Activated CD4-positive, alpha-beta T cell treated with anti-CD3 and anti-CD28 coated beads for 36 hours (primary cell): ENCODE measurements around the gene PINLYP. TPM values are rescaled to one million over a fixed set of nuclear protein-coding genes. Genes with fewer than 3 reads are reported as not detected.

Experiments
- ATAC-seq: fragments of 200-7000 bp; cut with Tn5 transposase; one replicate; pipeline ENCODE4 v1.10.0; 2021; ENCODE audit warnings: mild to moderate bottlenecking, moderate library complexity
- CTCF ChIA-PET: fragments of 350-600 bp; sonication (Branson Sonifier 250); formaldehyde crosslinking; loops from one replicate; lab custom pipeline; 2021; ENCODE audit warnings: antibody characterized with exemption; lab: Charles Lee
- POLR2A ChIA-PET: fragments of 350-600 bp; sonication (Branson Sonifier 250); formaldehyde crosslinking; loops from one replicate; lab custom pipeline; 2021; ENCODE audit warnings: antibody characterized with exemption, inconsistent platforms; lab: Charles Lee
- DNase-seq: peaks from one replicate; pipeline ENCODE4 v3.0.0-alpha.2; 2020
- H3K27ac Mint-ChIP-seq: one replicate; pipeline ENCODE4 v1.8.0; 2021; ENCODE audit warnings: mixed read lengths
- H3K27me3 Mint-ChIP-seq: one replicate; pipeline ENCODE4 v1.8.0; 2021; ENCODE audit warnings: mixed read lengths
- H3K36me3 Mint-ChIP-seq: one replicate; pipeline ENCODE4 v1.8.0; 2021; ENCODE audit warnings: low read depth, mixed read lengths
- H3K4me1 Mint-ChIP-seq: one replicate; pipeline ENCODE4 v1.8.0; 2021; ENCODE audit warnings: mixed read lengths
- H3K4me3 Mint-ChIP-seq: one replicate; pipeline ENCODE4 v1.8.0; 2021; ENCODE audit warnings: mild to moderate bottlenecking, moderate library complexity, mixed read lengths
- H3K9me3 Mint-ChIP-seq: one replicate; pipeline ENCODE4 v1.8.0; 2021; ENCODE audit warnings: low read depth, mixed read lengths
- intact Hi-C, 2 experiments: fragments of 100-400 bp; cut with DNase I in 1 of 2; cut with micrococcal nuclease in 1 of 2; formaldehyde crosslinking; loops; one replicate each; pipeline versions ENCODE4 v1.14.2 to v1.15.1; 2022 to 2024; cut with DNase I, micrococcal nuclease
- total RNA-seq, 2 experiments: library from RNA; stranded (reverse); gene quantifications; one replicate each; pipeline ENCODE4 v1.2.3, GENCODE V29; 2021

The PINLYP gene
- total RNA-seq, 2 experiments from 2014 or later, result 3.5 to 3.6 TPM

DNA sequence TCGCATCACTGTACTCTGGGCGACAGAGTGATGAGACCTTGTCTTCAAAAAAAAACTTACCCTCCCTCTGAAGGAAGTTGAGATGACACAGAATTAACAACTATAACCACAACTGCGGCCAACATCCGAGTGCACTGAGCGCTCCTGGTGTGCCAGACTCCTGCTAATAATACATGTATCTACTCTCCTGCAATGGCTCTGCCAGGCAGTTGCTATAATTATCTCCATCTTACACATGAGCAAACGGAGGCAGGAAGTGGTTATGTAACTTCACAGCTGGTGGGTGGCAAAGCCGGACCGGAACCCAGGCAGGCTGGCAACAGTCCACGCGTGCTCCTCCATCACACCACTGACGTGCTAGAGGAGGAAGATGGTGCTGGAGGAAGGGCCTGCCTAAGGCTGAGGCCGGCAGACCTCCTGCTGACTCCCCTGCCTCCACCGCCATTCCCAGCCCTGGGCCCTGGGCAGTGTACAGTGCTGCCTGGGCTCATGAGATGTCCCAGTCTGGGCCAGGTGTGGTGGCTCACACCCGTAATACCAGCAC, 12.8 kb upstream of the PINLYP start:
- ATAC-seq, result peak; percentile 90
- H3K36me3 Mint-ChIP-seq, result peaks cover 27% of the 10 kb centered on the region
- CTCF ChIA-PET, result interaction anchor here (0.7 to 1.5 kb wide), 2 partner anchors 32 kb away, joined by 3 to 4 read pairs; no protein-coding TSS in a partner anchor
- no peaks in the 10 kb centered on the region for H3K27me3 Mint-ChIP-seq
- DNase-seq, result peak; percentile 82
- POLR2A ChIA-PET, result interaction anchor here (1.0 kb wide), 1 partner anchor 33 kb away, joined by 4 read pairs; the partner anchor contains the start of gene IRGQ
- no peaks in the 10 kb centered on the region for H3K9me3 Mint-ChIP-seq
- no peak overlapping the region for H3K4me3 Mint-ChIP-seq
- intact Hi-C loops, result loop anchor here (1.0 to 2.0 kb wide), 4 partner anchors 13 to 36 kb away; partner anchors contain the start of genes ETHE1 (in 2 of the 2), IRGQ (in 1 of the 2), PINLYP (in 1 of the 2) and XRCC1 (in 1 of the 2)
- peaks cover 46% of the 10 kb centered on the region for H3K4me1 Mint-ChIP-seq
- peak overlapping the region; percentile 94 for H3K27ac Mint-ChIP-seq

DNA sequence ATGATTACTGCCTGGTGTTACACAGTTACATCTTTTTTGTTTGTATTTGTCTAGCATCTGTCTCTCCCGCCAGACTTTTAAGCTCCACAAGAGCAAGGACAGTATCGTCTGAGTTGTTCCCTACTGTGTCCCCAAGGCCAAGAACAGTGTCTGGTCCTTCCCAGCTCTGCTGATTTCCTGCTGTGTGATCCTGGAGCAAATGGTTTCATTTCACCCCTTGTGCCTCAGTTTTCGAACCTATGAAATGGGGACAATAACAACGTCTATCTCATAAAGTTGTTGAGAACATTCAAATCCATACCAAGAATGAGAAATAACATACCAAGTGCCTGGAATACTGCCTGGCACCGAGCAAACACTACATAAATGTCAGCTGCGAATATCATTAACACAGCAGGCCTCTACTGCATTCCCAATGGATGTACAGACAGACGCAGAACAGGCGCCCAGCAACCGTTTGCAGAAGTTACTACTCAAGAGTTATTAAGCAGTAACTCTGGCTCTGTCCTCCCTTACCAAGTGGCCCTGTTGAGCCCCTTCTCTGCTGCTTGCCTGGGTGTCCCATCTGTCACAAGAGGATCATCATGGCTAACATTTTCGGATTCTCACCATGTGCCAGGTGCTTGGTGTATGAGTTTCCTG, 11.7 kb upstream of the PINLYP start:
- ChIA-PET POLR2A (interaction anchor here (1.5 kb wide), 1 partner anchor 32 kb away, joined by 9 read pairs; the partner anchor contains the start of gene IRGQ), CTCF (interaction anchor here (1.2 to 1.5 kb wide), 2 partner anchors 9 to 31 kb away, joined by 4 read pairs; no protein-coding TSS in a partner anchor)
- ATAC-seq (no peak), DNase-seq (no peak)
- Mint-ChIP-seq H3K4me3 (no peak overlapping the region), H3K36me3 (peaks cover 27% of the 10 kb centered on the region), H3K27ac (peak overlapping the region; percentile 94), H3K9me3 (no peaks in the 10 kb centered on the region), H3K27me3 (no peaks in the 10 kb centered on the region), H3K4me1 (peaks cover 46% of the 10 kb centered on the region)
- intact Hi-C loops, result loop anchor here in 1 of 2 experiments (2.0 kb wide), 1 partner anchor 37 kb away; the partner anchor contains the start of gene ETHE1

- peak overlapping the region; percentile 53 for H3K27ac Mint-ChIP-seq
- H3K9me3 Mint-ChIP-seq, result no peaks in the 10 kb centered on the region
- no peaks in the 10 kb centered on the region for H3K27me3 Mint-ChIP-seq
- no peak overlapping the region for H3K4me3 Mint-ChIP-seq
- ChIA-PET CTCF (interaction anchor here (1.0 to 1.7 kb wide), 3 partner anchors 9 to 30 kb away, joined by 3 to 9 read pairs (median 6); partner anchors contain the start of gene IRGQ), POLR2A (interaction anchor here (0.6 to 1.5 kb wide), 3 partner anchors 16 to 76 kb away, joined by 3 to 9 read pairs (median 6); partner anchors contain the start of gene IRGQ)
- ATAC-seq (no peak), DNase-seq (no peak)
- H3K4me1 Mint-ChIP-seq, result peaks cover 44% of the 10 kb centered on the region
- H3K36me3 Mint-ChIP-seq, result peaks cover 27% of the 10 kb centered on the region
- intact Hi-C loops, result no loop called here
Observed at GRCh38 chr19:43564800-43565199, 10.8 kb upstream of the PINLYP start.

GRCh38 chr19:43569657-43570056, 5.9 kb upstream of the PINLYP start:
- peaks cover 4% of the 10 kb centered on the region for H3K36me3 Mint-ChIP-seq
- DNase-seq (no peak), ATAC-seq (no peak)
- POLR2A ChIA-PET, result no interaction called here
- peaks cover 25% of the 10 kb centered on the region for H3K4me1 Mint-ChIP-seq
- no peaks in the 10 kb centered on the region for H3K9me3 Mint-ChIP-seq
- H3K27ac Mint-ChIP-seq, result no peak overlapping the region
- intact Hi-C loops, result no loop called here
- no peaks in the 10 kb centered on the region for H3K27me3 Mint-ChIP-seq
- no peak overlapping the region for H3K4me3 Mint-ChIP-seq
- CTCF ChIA-PET, result interaction anchor here (1.4 to 2.6 kb wide), 2 partner anchors 14 to 37 kb away, joined by 3 to 18 read pairs; no protein-coding TSS in a partner anchor

- H3K4me3 Mint-ChIP-seq, result no peak overlapping the region
- H3K36me3 Mint-ChIP-seq, result peaks cover 4% of the 10 kb centered on the region
- no peak overlapping the region for H3K27ac Mint-ChIP-seq
- intact Hi-C loops, result no loop called here
- peaks cover 26% of the 10 kb centered on the region for H3K4me1 Mint-ChIP-seq
- DNase-seq (no peak), ATAC-seq (no peak)
- POLR2A ChIA-PET, result no interaction called here
- no peaks in the 10 kb centered on the region for H3K27me3 Mint-ChIP-seq
- CTCF ChIA-PET, result interaction anchor here (2.6 kb wide), 1 partner anchor 15 kb away, joined by 18 read pairs; no protein-coding TSS in a partner anchor
- no peaks in the 10 kb centered on the region for H3K9me3 Mint-ChIP-seq
Observed at GRCh38 chr19:43570174-43570791, 5.3 kb upstream of the PINLYP start.

DNA sequence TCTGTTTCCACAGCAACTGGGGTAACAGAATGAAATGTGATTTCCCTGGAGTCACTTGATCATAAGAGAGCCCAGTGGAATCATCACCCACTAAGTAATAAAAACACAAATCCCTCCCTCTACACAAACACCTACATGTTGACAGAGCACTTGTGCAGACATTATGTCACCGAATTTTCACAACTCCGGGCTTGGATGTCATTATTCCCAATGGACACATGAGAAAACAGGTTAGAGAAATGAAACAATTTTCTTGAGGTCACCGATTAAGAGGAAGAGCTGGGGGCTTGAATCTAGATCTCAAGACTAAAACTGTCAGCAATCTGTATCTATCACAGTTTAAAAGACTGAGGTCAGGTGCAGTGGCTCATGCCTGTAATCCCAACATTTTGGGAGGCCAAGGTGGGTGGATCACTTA, 3.4 kb upstream of the PINLYP start:
- no peaks in the 10 kb centered on the region for H3K9me3 Mint-ChIP-seq
- H3K4me1 Mint-ChIP-seq, result peaks cover 33% of the 10 kb centered on the region
- no peak for ATAC-seq
- POLR2A ChIA-PET, result no interaction called here
- intact Hi-C loops, result no loop called here
- H3K27ac Mint-ChIP-seq, result peak overlapping the region; percentile 37
- H3K4me3 Mint-ChIP-seq, result no peak overlapping the region
- no peaks in the 10 kb centered on the region for H3K27me3 Mint-ChIP-seq
- peaks cover 4% of the 10 kb centered on the region for H3K36me3 Mint-ChIP-seq
- CTCF ChIA-PET, result interaction anchor here (0.7 to 2.6 kb wide), 3 partner anchors 17 to 113 kb away, joined by 3 to 18 read pairs (median 3); no protein-coding TSS in a partner anchor
- DNase-seq, result no peak

- Mint-ChIP-seq H3K9me3 (no peaks in the 10 kb centered on the region), H3K27me3 (no peaks in the 10 kb centered on the region), H3K4me3 (peak overlapping the region; percentile 87), H3K4me1 (peaks cover 38% of the 10 kb centered on the region), H3K36me3 (peaks cover 4% of the 10 kb centered on the region), H3K27ac (peak overlapping the region; percentile 94)
- POLR2A ChIA-PET, result interaction anchor here (0.5 to 1.8 kb wide), 5 partner anchors 22 to 169 kb away, joined by 3 to 9 read pairs (median 4); partner anchors contain the start of genes IRGQ and ZNF576
- CTCF ChIA-PET, result interaction anchor here (0.9 to 3.5 kb wide), 7 partner anchors 9 to 128 kb away, joined by 3 to 33 read pairs (median 5); partner anchors contain the start of genes IRGQ and ZNF576
- no peak for ATAC-seq
- DNase-seq, result no peak
- intact Hi-C loops, result loop anchor here (1.0 to 2.0 kb wide), 9 partner anchors 12 to 180 kb away; partner anchors contain the start of genes IRGQ (in 2 of the 2), ZNF428 (in 2 of the 2), ZNF576 (in 2 of the 2) and PHLDB3 (in 1 of the 2)
Observed at GRCh38 chr19:43574424-43575155, 1.0 kb upstream of the PINLYP start.

DNA sequence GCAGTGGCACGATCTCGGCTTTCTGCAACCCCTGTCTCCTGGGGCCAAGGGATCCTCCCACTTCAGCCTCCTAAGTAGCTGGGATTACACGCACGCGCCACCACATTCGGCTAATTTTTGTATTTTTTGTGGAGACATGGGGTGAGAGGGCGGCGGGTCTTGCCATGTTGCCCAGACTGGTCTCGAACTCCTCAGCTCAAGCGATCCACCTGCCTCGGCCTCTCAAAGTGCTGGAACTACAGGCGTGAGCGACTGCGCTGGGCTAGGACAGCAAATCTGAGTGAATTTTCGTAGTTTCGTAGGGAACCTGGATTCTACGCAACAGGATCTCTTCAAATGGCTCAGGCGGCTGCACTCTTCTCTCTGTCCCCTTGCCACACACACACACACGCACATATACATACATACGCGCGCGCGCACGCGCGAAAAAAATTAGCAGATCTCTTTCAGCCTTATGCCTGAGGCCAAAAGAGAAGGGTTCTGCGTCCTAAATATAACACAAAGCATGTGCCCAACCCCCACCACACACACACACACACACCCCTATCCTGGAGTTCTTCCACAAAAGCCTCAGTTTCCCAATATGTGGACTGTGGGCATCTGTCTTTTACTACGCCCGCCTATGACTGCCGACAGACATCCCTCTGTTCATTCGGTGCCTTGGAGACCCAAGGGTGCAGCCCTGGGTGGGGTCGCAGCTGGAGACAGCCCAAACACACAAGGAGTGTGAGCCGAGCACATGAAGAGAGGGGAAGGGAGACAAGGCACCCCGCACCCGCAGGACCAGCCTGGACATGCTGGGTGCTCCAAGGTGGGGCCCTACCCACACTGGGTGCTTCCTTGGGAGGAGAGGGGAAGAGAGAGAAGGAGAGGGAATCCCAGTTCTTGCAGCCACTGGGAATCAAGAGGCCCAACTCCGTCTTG, 616 bp downstream of the PINLYP start:
- intact Hi-C loops, result loop anchor here (1.0 to 2.0 kb wide), 9 partner anchors 14 to 178 kb away; partner anchors contain the start of genes IRGQ (in 2 of the 2), ZNF428 (in 2 of the 2), ZNF576 (in 2 of the 2) and PHLDB3 (in 1 of the 2)
- ChIA-PET CTCF (interaction anchor here (0.7 to 3.5 kb wide), 3 partner anchors 19 to 129 kb away, joined by 3 to 27 read pairs (median 9); partner anchors contain the start of genes IRGQ and ZNF576), POLR2A (interaction anchor here (1.8 kb wide), 1 partner anchor 20 kb away, joined by 9 read pairs; the partner anchor contains the start of genes IRGQ and ZNF576)
- H3K4me3 Mint-ChIP-seq, result peak overlapping the region; percentile 87
- no peaks in the 10 kb centered on the region for H3K27me3 Mint-ChIP-seq
- no peaks in the 10 kb centered on the region for H3K9me3 Mint-ChIP-seq
- peak overlapping the region; percentile 48 for H3K27ac Mint-ChIP-seq
- DNase-seq, result no peak
- ATAC-seq, result peak; percentile 2
- H3K36me3 Mint-ChIP-seq, result peaks cover under 1% of the 10 kb centered on the region
- H3K4me1 Mint-ChIP-seq, result peaks cover 35% of the 10 kb centered on the region

GRCh38 chr19:43578787-43579186, 3.2 kb downstream of the PINLYP start:
- Mint-ChIP-seq H3K9me3 (no peaks in the 10 kb centered on the region), H3K4me3 (peak overlapping the region; percentile 0), H3K4me1 (peaks cover 28% of the 10 kb centered on the region), H3K36me3 (no peaks in the 10 kb centered on the region), H3K27ac (no peak overlapping the region), H3K27me3 (no peaks in the 10 kb centered on the region)
- ChIA-PET POLR2A (no interaction called here), CTCF (interaction anchor here (1.7 kb wide), 1 partner anchor 16 kb away, joined by 6 read pairs; no protein-coding TSS in a partner anchor)
- DNase-seq (no peak), ATAC-seq (no peak)
- intact Hi-C loops, result no loop called here
